ENCODE measurements around the gene HS1BP3. TPM values are rescaled to one million over a fixed set of nuclear protein-coding genes. Genes with fewer than 3 reads are reported as not detected.

The HS1BP3 gene
- total and polyA plus RNA-seq, 8 donors = 13.8 to 105 (median 23.3) TPM

DNA sequence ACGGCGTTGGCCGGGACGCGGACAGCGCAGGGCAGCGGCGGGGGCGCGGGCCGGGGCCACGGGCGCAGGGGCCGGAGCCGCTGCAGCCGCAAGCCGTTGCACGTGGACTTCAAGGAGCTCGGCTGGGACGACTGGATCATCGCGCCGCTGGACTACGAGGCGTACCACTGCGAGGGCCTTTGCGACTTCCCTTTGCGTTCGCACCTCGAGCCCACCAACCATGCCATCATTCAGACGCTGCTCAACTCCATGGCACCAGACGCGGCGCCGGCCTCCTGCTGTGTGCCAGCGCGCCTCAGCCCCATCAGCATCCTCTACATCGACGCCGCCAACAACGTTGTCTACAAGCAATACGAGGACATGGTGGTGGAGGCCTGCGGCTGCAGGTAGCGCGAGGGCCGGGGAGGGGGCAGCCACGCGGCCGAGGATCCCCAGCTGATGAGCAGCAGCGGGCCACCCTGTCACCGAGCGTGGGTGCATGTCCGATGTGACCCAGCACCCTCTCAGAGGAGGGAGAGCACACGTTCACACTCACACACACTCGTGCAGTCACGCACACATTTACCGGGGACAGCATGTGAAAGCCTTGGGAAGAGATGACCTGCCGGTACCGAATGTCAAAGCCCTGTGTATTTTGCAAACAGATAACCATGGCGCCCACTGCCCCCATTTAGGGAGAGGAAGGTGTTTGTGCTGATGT is 20.3 kb upstream of the HS1BP3 start:
- peaks cover 30 to 88% (median 77%) of the 10 kb centered on the region in 3 donors for H3K27me3 ChIP-seq
- TF ChIP-seq, protein P1, sequence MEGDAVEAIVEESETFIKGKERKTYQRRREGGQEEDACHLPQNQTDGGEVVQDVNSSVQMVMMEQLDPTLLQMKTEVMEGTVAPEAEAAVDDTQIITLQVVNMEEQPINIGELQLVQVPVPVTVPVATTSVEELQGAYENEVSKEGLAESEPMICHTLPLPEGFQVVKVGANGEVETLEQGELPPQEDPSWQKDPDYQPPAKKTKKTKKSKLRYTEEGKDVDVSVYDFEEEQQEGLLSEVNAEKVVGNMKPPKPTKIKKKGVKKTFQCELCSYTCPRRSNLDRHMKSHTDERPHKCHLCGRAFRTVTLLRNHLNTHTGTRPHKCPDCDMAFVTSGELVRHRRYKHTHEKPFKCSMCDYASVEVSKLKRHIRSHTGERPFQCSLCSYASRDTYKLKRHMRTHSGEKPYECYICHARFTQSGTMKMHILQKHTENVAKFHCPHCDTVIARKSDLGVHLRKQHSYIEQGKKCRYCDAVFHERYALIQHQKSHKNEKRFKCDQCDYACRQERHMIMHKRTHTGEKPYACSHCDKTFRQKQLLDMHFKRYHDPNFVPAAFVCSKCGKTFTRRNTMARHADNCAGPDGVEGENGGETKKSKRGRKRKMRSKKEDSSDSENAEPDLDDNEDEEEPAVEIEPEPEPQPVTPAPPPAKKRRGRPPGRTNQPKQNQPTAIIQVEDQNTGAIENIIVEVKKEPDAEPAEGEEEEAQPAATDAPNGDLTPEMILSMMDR (IDR thresholded peaks at IDR 0.05) = no peak
- no peak for TF ChIP-seq EP300 (IDR thresholded peaks at IDR 0.05)
- TF ChIP-seq POLR2A (IDR thresholded peaks at IDR 0.05) = no peak
- TF ChIP-seq POLR2AphosphoS5 (IDR thresholded peaks at IDR 0.05) = no peak
- H3K36me3 ChIP-seq = no peaks in the 10 kb centered on the region
- H3K9me3 ChIP-seq = peaks cover 0 to 8% (median 0%) of the 10 kb centered on the region in 4 donors
- no peak overlapping the region for H3K27ac ChIP-seq
- no peak for DNase-seq
- peak overlapping the region in 2 of 4 donors; percentile 11 to 19 for H3K4me3 ChIP-seq
- 13 to 30% (median 15%) methylated on average over 12 to 60 of the region's 60 CpGs for WGBS, 5 donors
- peaks cover 35 to 65% (median 49%) of the 10 kb centered on the region in 4 donors for H3K4me1 ChIP-seq
- intact Hi-C loops (cut with DNase I; ENCODE audit: low total_unique reads) = no loop called here

DNA sequence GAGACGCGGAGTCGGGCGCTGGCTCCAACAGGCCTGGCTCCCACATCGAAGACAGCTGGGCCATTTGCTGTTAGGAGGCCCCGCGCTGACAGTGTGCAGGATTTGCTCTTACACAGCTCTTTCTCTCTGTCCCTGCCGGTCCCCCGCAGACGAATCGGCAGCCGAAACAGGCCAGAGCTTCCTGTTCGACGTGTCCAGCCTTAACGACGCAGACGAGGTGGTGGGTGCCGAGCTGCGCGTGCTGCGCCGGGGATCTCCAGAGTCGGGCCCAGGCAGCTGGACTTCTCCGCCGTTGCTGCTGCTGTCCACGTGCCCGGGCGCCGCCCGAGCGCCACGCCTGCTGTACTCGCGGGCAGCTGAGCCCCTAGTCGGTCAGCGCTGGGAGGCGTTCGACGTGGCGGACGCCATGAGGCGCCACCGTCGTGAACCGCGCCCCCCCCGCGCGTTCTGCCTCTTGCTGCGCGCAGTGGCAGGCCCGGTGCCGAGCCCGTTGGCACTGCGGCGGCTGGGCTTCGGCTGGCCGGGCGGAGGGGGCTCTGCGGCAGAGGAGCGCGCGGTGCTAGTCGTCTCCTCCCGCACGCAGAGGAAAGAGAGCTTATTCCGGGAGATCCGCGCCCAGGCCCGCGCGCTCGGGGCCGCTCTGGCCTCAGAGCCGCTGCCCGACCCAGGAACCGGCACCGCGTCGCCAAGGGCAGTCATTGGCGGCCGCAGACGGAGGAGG is 19.6 kb upstream of the HS1BP3 start:
- H3K4me3 ChIP-seq = peak overlapping the region in 3 of 4 donors; percentile 11 to 34 (median 19)
- intact Hi-C loops (cut with DNase I; ENCODE audit: low total_unique reads) = no loop called here
- H3K9me3 ChIP-seq = peaks cover 0 to 8% (median 0%) of the 10 kb centered on the region in 4 donors
- no peak overlapping the region for H3K27ac ChIP-seq
- WGBS, 5 donors = 13 to 35% (median 17%) methylated on average over 15 to 83 of the region's 83 CpGs
- H3K4me1 ChIP-seq = peaks cover 35 to 65% (median 49%) of the 10 kb centered on the region in 4 donors
- no peaks in the 10 kb centered on the region for H3K36me3 ChIP-seq
- TF ChIP-seq POLR2AphosphoS5 (IDR thresholded peaks at IDR 0.05) (no peak), EP300 (IDR thresholded peaks at IDR 0.05) (no peak)
- TF ChIP-seq, protein P1 (IDR thresholded peaks at IDR 0.05) = no peak
- H3K27me3 ChIP-seq = peaks cover 35 to 95% (median 82%) of the 10 kb centered on the region in 3 donors
- DNase-seq = peak in 1 of 2 donors; percentile 81

DNA sequence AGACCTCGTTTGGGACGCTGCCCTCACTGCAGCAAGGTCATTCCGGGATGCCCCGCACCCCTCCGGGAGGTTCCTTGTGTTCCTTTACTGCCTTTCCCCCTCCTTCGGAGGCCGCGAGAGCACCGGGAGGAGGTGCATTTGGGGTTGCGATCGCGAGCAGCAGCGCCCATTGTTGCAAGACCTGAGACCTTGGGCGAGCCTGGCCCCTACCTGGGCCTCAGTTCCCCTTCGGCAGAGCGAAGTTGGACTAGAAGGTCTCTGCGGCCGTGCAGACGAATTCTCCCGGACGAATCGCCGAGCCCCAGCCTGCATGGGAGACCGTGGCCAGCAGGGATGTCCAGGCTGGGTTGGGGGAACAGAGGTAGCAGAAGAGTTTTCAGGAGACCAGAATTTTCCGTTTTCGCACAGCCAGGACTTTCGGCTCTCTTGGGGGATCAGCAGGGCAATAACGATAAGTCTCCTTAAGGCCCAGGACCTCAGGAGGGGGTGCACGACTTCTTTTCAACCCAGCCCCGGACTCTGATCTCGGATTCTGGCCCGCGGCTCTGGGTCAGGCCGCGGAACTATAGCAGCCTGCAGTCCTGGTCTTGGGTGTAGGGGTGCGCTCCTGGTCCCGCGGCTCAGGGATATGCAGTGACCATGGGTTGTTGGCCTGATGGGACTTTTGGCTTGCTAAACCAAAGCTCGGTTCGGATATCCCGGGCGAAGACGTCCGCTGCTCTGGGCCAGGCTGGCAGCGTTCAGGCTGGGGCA is 18.8 kb upstream of the HS1BP3 start:
- DNase-seq = peak in 1 of 2 donors; percentile 16
- Histone ChIP-seq H3K4me3 (no peak overlapping the region), H3K4me1 (peaks cover 35 to 66% (median 51%) of the 10 kb centered on the region in 4 donors), H3K27ac (no peak overlapping the region), H3K27me3 (peaks cover 37 to 100% (median 85%) of the 10 kb centered on the region in 3 donors), H3K9me3 (peaks cover 0 to 8% (median 0%) of the 10 kb centered on the region in 4 donors), H3K36me3 (no peaks in the 10 kb centered on the region)
- WGBS, 5 donors = 24 to 47% (median 30%) methylated on average over 20 to 45 of the region's 45 CpGs
- TF ChIP-seq EP300 (IDR thresholded peaks at IDR 0.05) (no peak), POLR2AphosphoS5 (IDR thresholded peaks at IDR 0.05) (no peak), POLR2A (IDR thresholded peaks at IDR 0.05) (no peak)
- TF ChIP-seq, protein P1 (IDR thresholded peaks at IDR 0.05) = no peak
- intact Hi-C loops (cut with DNase I; ENCODE audit: low total_unique reads) = no loop called here

DNA sequence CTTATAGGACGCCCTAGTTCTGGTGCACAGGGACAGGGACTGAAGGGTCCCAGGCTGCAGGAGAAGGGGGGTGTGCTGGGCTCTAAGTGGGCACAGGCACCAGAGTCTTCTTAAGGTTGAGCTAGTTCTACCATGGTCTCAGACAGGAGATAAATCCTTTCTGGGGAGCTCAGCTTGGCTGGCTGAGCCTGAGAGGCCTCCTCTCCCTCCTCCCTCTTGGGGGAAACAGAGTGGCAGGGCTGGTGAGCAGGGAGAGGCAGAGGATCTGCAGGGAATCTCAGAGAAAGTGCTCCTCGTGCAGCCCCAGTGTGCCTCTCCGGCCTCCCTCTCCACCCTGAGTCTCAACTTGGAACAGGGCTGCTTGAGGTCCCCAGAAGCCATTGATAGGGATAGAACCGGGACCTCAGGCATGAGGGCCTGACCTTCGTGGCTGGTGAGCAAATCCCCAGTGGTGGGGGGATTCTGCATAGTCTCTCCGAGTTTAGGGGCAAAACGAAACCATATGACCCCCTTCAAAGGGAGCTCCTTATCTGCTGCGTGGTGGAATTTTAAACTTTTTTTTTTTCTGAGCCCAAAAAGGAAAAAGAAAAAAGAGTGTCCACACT is 18.1 kb upstream of the HS1BP3 start:
- 56 to 71% (median 66%) methylated on average over 7 to 8 of the region's 8 CpGs for WGBS, 5 donors
- intact Hi-C loops (cut with DNase I; ENCODE audit: low total_unique reads) = no loop called here
- no peak for DNase-seq
- peaks cover 37 to 100% (median 91%) of the 10 kb centered on the region in 3 donors for H3K27me3 ChIP-seq
- TF ChIP-seq, protein P1 (IDR thresholded peaks at IDR 0.05) = no peak
- TF ChIP-seq EP300 (IDR thresholded peaks at IDR 0.05) = no peak
- no peak for TF ChIP-seq POLR2A (IDR thresholded peaks at IDR 0.05)
- no peak for TF ChIP-seq POLR2AphosphoS5 (IDR thresholded peaks at IDR 0.05)
- H3K27ac ChIP-seq = no peak overlapping the region
- peaks cover 0 to 8% (median 0%) of the 10 kb centered on the region in 4 donors for H3K9me3 ChIP-seq
- no peak overlapping the region for H3K4me3 ChIP-seq
- H3K4me1 ChIP-seq = peaks cover 35 to 70% (median 52%) of the 10 kb centered on the region in 4 donors
- H3K36me3 ChIP-seq = no peaks in the 10 kb centered on the region
